ENCODE measurements around the gene PIK3R3. TPM values are rescaled to one million over a fixed set of nuclear protein-coding genes. Genes with fewer than 3 reads are reported as not detected.

Gene PIK3R3
- total RNA-seq, 1 experiment from 2014 or later: 17.4 TPM

GRCh38 chr1:46133181-46133658 lies 791 bp upstream of the PIK3R3 start:
- DNase-seq: no peak
- TF ChIP-seq CTCF (IDR thresholded peaks at IDR 0.05; ENCODE audit: unreplicated experiment): no peak
- Mint-ChIP-seq H3K27me3 (ENCODE audit: unreplicated experiment) (no peaks in the 10 kb centered on the region), H3K36me3 (ENCODE audit: insufficient read depth, unreplicated experiment) (peaks cover 50% of the 10 kb centered on the region), H3K4me3 (ENCODE audit: low read depth, unreplicated experiment) (peak overlapping the region; percentile 86), H3K9me3 (ENCODE audit: low read depth, unreplicated experiment) (no peaks in the 10 kb centered on the region), H3K27ac (ENCODE audit: unreplicated experiment) (peak overlapping the region; percentile 99), H3K4me1 (ENCODE audit: low read depth, unreplicated experiment) (peaks cover 59% of the 10 kb centered on the region)
- intact Hi-C loops (cut with micrococcal nuclease; ENCODE audit: unreplicated experiment): loop anchor here (5.0 kb wide), 1 partner anchor 96 kb away; no protein-coding TSS in a partner anchor
- CTCF ChIA-PET: no interaction called here
- BruUV-seq (replicated peaks): TSS peak; percentile 78

- Mint-ChIP-seq H3K9me3 (ENCODE audit: low read depth, unreplicated experiment) (no peaks in the 10 kb centered on the region), H3K27me3 (ENCODE audit: unreplicated experiment) (no peaks in the 10 kb centered on the region), H3K36me3 (ENCODE audit: insufficient read depth, unreplicated experiment) (peaks cover 50% of the 10 kb centered on the region), H3K4me1 (ENCODE audit: low read depth, unreplicated experiment) (peaks cover 55% of the 10 kb centered on the region), H3K27ac (ENCODE audit: unreplicated experiment) (peak overlapping the region; percentile 99), H3K4me3 (ENCODE audit: low read depth, unreplicated experiment) (peak overlapping the region; percentile 86)
- TF ChIP-seq CTCF (IDR thresholded peaks at IDR 0.05; ENCODE audit: unreplicated experiment): no peak
- CTCF ChIA-PET: interaction anchor here (0.5 to 1.5 kb wide), 7 partner anchors 28 to 1491 kb away, joined by 3 to 6 read pairs (median 3); no protein-coding TSS in a partner anchor
- peak; percentile 9 for DNase-seq
- BruUV-seq (replicated peaks): TSS peak; percentile 65
- intact Hi-C loops (cut with micrococcal nuclease; ENCODE audit: unreplicated experiment): loop anchor here (2.0 to 5.0 kb wide), 2 partner anchors 47 to 95 kb away; no protein-coding TSS in a partner anchor
Measured at GRCh38 chr1:46131712-46132528, 509 bp downstream of the PIK3R3 start.

- intact Hi-C loops (cut with micrococcal nuclease; ENCODE audit: unreplicated experiment): loop anchor here (2.0 to 5.0 kb wide), 2 partner anchors 48 to 94 kb away; no protein-coding TSS in a partner anchor
- peaks cover 47% of the 10 kb centered on the region for H3K4me1 Mint-ChIP-seq (ENCODE audit: low read depth, unreplicated experiment)
- no peak for TF ChIP-seq CTCF (IDR thresholded peaks at IDR 0.05; ENCODE audit: unreplicated experiment)
- peak overlapping the region; percentile 99 for H3K27ac Mint-ChIP-seq (ENCODE audit: unreplicated experiment)
- no TSS peak for BruUV-seq (replicated peaks)
- H3K9me3 Mint-ChIP-seq (ENCODE audit: low read depth, unreplicated experiment): no peaks in the 10 kb centered on the region
- DNase-seq: no peak
- peaks cover 50% of the 10 kb centered on the region for H3K36me3 Mint-ChIP-seq (ENCODE audit: insufficient read depth, unreplicated experiment)
- CTCF ChIA-PET: interaction anchor here (0.7 to 1.5 kb wide), 4 partner anchors 29 to 93 kb away, joined by 3 to 6 read pairs (median 4); no protein-coding TSS in a partner anchor
- peak overlapping the region; percentile 86 for H3K4me3 Mint-ChIP-seq (ENCODE audit: low read depth, unreplicated experiment)
- no peaks in the 10 kb centered on the region for H3K27me3 Mint-ChIP-seq (ENCODE audit: unreplicated experiment)
Measured at GRCh38 chr1:46131093-46131492, 1.3 kb downstream of the PIK3R3 start.

- Mint-ChIP-seq H3K9me3 (ENCODE audit: low read depth, unreplicated experiment) (no peaks in the 10 kb centered on the region), H3K27ac (ENCODE audit: unreplicated experiment) (no peak overlapping the region)
Measured at GRCh38 chr1:46130606-46131005, 1.8 kb downstream of the PIK3R3 start.

More at GRCh38 chr1:46130606-46131005, 1.8 kb downstream of the PIK3R3 start:
- Mint-ChIP-seq H3K36me3 (ENCODE audit: insufficient read depth, unreplicated experiment) (peaks cover 48% of the 10 kb centered on the region), H3K4me3 (ENCODE audit: low read depth, unreplicated experiment) (peak overlapping the region; percentile 86), H3K27me3 (ENCODE audit: unreplicated experiment) (no peaks in the 10 kb centered on the region), H3K4me1 (ENCODE audit: low read depth, unreplicated experiment) (peaks cover 42% of the 10 kb centered on the region)
- CTCF ChIA-PET: no interaction called here
- intact Hi-C loops (cut with micrococcal nuclease; ENCODE audit: unreplicated experiment): loop anchor here (2.0 to 5.0 kb wide), 2 partner anchors 48 to 93 kb away; no protein-coding TSS in a partner anchor
- no TSS peak for BruUV-seq (replicated peaks)
- TF ChIP-seq CTCF (IDR thresholded peaks at IDR 0.05; ENCODE audit: unreplicated experiment): no peak
- no peak for DNase-seq

Data from Calu3 (cell line).